HepG2 (cell line): ENCODE results near the gene HTR6. TPM values are rescaled to one million over a fixed set of nuclear protein-coding genes. Genes with fewer than 3 reads are reported as not detected.

Experiments used
- BCL6 ChIP-seq: IDR thresholded peaks from 2 replicates; pipeline ENCODE4 v1.6.1; 2016; ENCODE audit warnings: missing genetic modification reagents, missing compliant biosample characterization
- GZF1 ChIP-seq: sonication (generic); formaldehyde crosslinking; IDR thresholded peaks from 2 replicates; pipeline ENCODE4 v1.5.1; 2020; ENCODE audit warnings: mild to moderate bottlenecking, missing genetic modification reagents
- HNRNPLL ChIP-seq: fragments of 200-400 bp; formaldehyde crosslinking; IDR thresholded peaks from 2 replicates; pipeline ENCODE4 v1.6.1; 2017; ENCODE audit warnings: mild to moderate bottlenecking, low read depth, low read length; ENCODE audit not compliant: poor library complexity, severe bottlenecking
- MAFF ChIP-seq: IDR thresholded peaks from 2 replicates; pipeline ENCODE4 v1.6.1; 2011; ENCODE audit warnings: low read depth, low read length, improper control_type of control experiment
- MED13 ChIP-seq: sonication (generic); formaldehyde crosslinking; IDR thresholded peaks from 2 replicates; pipeline ENCODE4 v1.5.0; 2020; ENCODE audit warnings: missing genetic modification reagents
- MXD4 ChIP-seq: IDR thresholded peaks from 2 replicates; pipeline ENCODE4 v1.6.1; 2016; ENCODE audit warnings: mild to moderate bottlenecking, missing biosample characterization, missing genetic modification reagents
- NFIB ChIP-seq: sonication (generic); formaldehyde crosslinking; IDR thresholded peaks from 2 replicates; pipeline ENCODE4 v1.9.0; 2021; ENCODE audit warnings: missing genetic modification reagents, mild to moderate bottlenecking, borderline replicate concordance
- NFIC ChIP-seq: IDR thresholded peaks from 2 replicates; pipeline ENCODE4 v1.6.1; 2012; ENCODE audit warnings: mild to moderate bottlenecking, low read length, inconsistent platforms
- NFRKB ChIP-seq: fragments of 450-650 bp; IDR thresholded peaks from 2 replicates; pipeline ENCODE4 v1.6.1; 2017
- RBFOX2 ChIP-seq: fragments of 200-400 bp; formaldehyde crosslinking; IDR thresholded peaks from 2 replicates; pipeline ENCODE4 v1.6.1; 2017; ENCODE audit warnings: low read depth, mild to moderate bottlenecking, low read length
- RXRB ChIP-seq: IDR thresholded peaks from 2 replicates; pipeline ENCODE4 v1.6.1; 2016; ENCODE audit warnings: borderline replicate concordance, missing genetic modification reagents, missing compliant biosample characterization
- TBX3 ChIP-seq: fragments of 450-650 bp; IDR thresholded peaks from 2 replicates; pipeline ENCODE4 v1.6.1; 2017; ENCODE audit warnings: antibody characterized with exemption, mild to moderate bottlenecking, inconsistent platforms, borderline replicate concordance
- THRA ChIP-seq: sonication (generic); formaldehyde crosslinking; IDR thresholded peaks from 2 replicates; pipeline ENCODE4 v1.4.0; 2020; ENCODE audit warnings: missing genetic modification reagents, borderline replicate concordance
- ZBTB7B ChIP-seq: sonication (generic); formaldehyde crosslinking; IDR thresholded peaks from 2 replicates; pipeline ENCODE4 v1.4.0; 2020; ENCODE audit warnings: missing genetic modification reagents
- ZNF331 ChIP-seq: sonication (generic); formaldehyde crosslinking; IDR thresholded peaks from 2 replicates; pipeline ENCODE4 v1.4.0; 2020; ENCODE audit warnings: missing genetic modification reagents
- polyA plus RNA-seq, 8 experiments: library from polyadenylated mRNA; depleted of rRNA in 3 of 8; stranded (reverse) in 7 of 8; unstranded in 1 of 8; fragments of >200 nt; fragmentation: Illumina TruSeq in 4 of 8; extraction: Trizol in 4 of 8; gene quantifications; 2 replicates each; pipeline versions ENCODE4 v1.2.1 to v1.2.3, GENCODE V29; 2011 to 2016; ENCODE audit warnings: low read depth in 4 of 8, missing spikeins in 1 of 8, mixed read lengths in 1 of 8; ENCODE audit not compliant: insufficient read depth in 1 of 8
- total RNA-seq, 5 experiments: library from RNA; depleted of rRNA; stranded (reverse); fragments of >200 nt; fragmentation: Illumina TruSeq; extraction: Trizol; gene quantifications; 2 replicates each; pipeline ENCODE4 v1.2.3, GENCODE V29; 2016; ENCODE audit warnings: low read depth in 1 of 5
- TF ChIP-seq, protein P1 (sequence below), 2 experiments: fragments of 450-650 bp in 1 of 2; sonication (generic) in 1 of 2; formaldehyde crosslinking; IDR thresholded peaks; 2 replicates each; pipeline versions ENCODE4 v1.5.0 to v1.8.0; 2020 to 2022; ENCODE audit warnings: mild to moderate bottlenecking in 1 of 2, missing genetic modification reagents in 1 of 2
- TF ChIP-seq, protein P2 (sequence below): sonication (generic); formaldehyde crosslinking; IDR thresholded peaks from 2 replicates; pipeline ENCODE4 v1.5.1; 2020; ENCODE audit warnings: missing genetic modification reagents, mild to moderate bottlenecking, borderline replicate concordance

Gene HTR6
- total and polyA plus RNA-seq, 2 of the 13 experiments (the other 11 are each of a cell fraction or from before 2014, with no cell fraction given): 0.04 TPM; not detected in 1

- TF ChIP-seq HNRNPLL (no peak), MED13 (no peak; the same call in 1 of the 2 replicates), MAFF (no peak), BCL6 (CRISPR knock-in tag) (no peak), ZNF331 (CRISPR knock-in tag) (peak; percentile 45; the same call in 1 of the 2 replicates), NFIB (no peak), MXD4 (0 out of 2 replicates have a peak, but pooled peaks have one; percentile 50), GZF1 (CRISPR knock-in tag) (no peak), ZBTB7B (CRISPR knock-in tag) (no peak), THRA (CRISPR knock-in tag) (peak; percentile 49; the same call in 1 of the 2 replicates), TBX3 (no peak), NFRKB (no peak), RBFOX2 (no peak), RXRB (CRISPR knock-in tag) (peak; percentile 25; the same call in 1 of the 2 replicates), NFIC (no peak)
- TF ChIP-seq, protein P1, sequence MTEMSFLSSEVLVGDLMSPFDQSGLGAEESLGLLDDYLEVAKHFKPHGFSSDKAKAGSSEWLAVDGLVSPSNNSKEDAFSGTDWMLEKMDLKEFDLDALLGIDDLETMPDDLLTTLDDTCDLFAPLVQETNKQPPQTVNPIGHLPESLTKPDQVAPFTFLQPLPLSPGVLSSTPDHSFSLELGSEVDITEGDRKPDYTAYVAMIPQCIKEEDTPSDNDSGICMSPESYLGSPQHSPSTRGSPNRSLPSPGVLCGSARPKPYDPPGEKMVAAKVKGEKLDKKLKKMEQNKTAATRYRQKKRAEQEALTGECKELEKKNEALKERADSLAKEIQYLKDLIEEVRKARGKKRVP (CRISPR knock-in tag; IDR thresholded peaks at IDR 0.05): no peak
- TF ChIP-seq, protein P2, sequence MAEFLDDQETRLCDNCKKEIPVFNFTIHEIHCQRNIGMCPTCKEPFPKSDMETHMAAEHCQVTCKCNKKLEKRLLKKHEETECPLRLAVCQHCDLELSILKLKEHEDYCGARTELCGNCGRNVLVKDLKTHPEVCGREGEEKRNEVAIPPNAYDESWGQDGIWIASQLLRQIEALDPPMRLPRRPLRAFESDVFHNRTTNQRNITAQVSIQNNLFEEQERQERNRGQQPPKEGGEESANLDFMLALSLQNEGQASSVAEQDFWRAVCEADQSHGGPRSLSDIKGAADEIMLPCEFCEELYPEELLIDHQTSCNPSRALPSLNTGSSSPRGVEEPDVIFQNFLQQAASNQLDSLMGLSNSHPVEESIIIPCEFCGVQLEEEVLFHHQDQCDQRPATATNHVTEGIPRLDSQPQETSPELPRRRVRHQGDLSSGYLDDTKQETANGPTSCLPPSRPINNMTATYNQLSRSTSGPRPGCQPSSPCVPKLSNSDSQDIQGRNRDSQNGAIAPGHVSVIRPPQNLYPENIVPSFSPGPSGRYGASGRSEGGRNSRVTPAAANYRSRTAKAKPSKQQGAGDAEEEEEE (CRISPR knock-in tag): no peak
Observed at GRCh38 chr1:19676438-19676922, 11.8 kb downstream of the HTR6 start (continued).
